Mucosa of gallbladder (tissue), 1 donor: ENCODE data around the gene DHDDS. TPM values are rescaled to one million over a fixed set of nuclear protein-coding genes. Genes with fewer than 3 reads are reported as not detected.

Source experiments
- total RNA-seq: library from RNA; stranded (reverse); gene quantifications from one replicate; pipeline ENCODE4 v1.2.1, GENCODE V29; 2021
- donor health status: DM: no; HTN: no; CAD: no.

Gene DHDDS
- total RNA-seq, 1 donor from 2014 or later = 42.3 TPM

Other genes starting within 250 kb of the DHDDS start
- not detected for gene CATSPER4, start 241.7 kb upstream of the DHDDS start, total RNA-seq
- 10.0 TPM for gene CEP85, start 198.1 kb upstream of the DHDDS start, total RNA-seq
- gene SH3BGRL3, start 152.2 kb upstream of the DHDDS start, total RNA-seq = 133 TPM
- gene UBXN11, start 125.7 kb upstream of the DHDDS start, total RNA-seq = 21.3 TPM
- gene CD52, start 114.4 kb upstream of the DHDDS start, total RNA-seq = 21.1 TPM
- 25.5 TPM for gene CRYBG2, start 78.2 kb upstream of the DHDDS start, total RNA-seq
- gene ZNF683, start 59.6 kb upstream of the DHDDS start, total RNA-seq = 2.9 TPM
- gene LIN28A, start 21.5 kb upstream of the DHDDS start, total RNA-seq = 1.4 TPM
- gene HMGN2, start 40.1 kb downstream of the DHDDS start, total RNA-seq = 236 TPM
- gene RPS6KA1, start 97.4 kb downstream of the DHDDS start, total RNA-seq = 49.2 TPM